Ovary (tissue), 3 donors: Measurements from ENCODE around the gene NPIPB2.

Experiments used
- CTCF ChIP-seq, 3 donors: fragments of 450-650 bp in 2 of 3; fragments of 200-600 bp in 1 of 3; IDR thresholded peaks; one replicate each; pipeline versions ENCODE4 v1.5.1 to v1.8.0; 2016 to 2022; ENCODE audit warnings: antibody characterized with exemption in 3 of 3, mild to moderate bottlenecking in 1 of 3
- EP300 ChIP-seq: sonication (generic); formaldehyde crosslinking; IDR thresholded peaks from one replicate; pipeline ENCODE4 v1.6.1; 2017; ENCODE audit warnings: antibody characterized with exemption
- donor health status: DM: no; HTN: no; CAD: no.

GRCh38 chr16:11978080-11978479 lies 36.2 kb upstream of the NPIPB2 start:
- no peak for TF ChIP-seq CTCF (IDR thresholded peaks at IDR 0.05)
- TF ChIP-seq EP300: no peak
